Cardiac muscle cell (in vitro differentiated cells and primary cell): ENCODE results near the gene ZPR1. TPM values are rescaled to one million over a fixed set of nuclear protein-coding genes. Genes with fewer than 3 reads are reported as not detected.

ENCODE experiments used
- DNase-seq, 2 donors: peaks; one replicate each; pipeline versions ENCODE4 v3.0.0 to v3.0.0-alpha.2; 2010 to 2017; ENCODE audit warnings: low read depth in 1 of 2, low spot score in 1 of 2
- H3K27ac ChIP-seq: fragments of 200-600 bp; sonication (generic); 2 replicates; pipeline ENCODE4 v1.5.1; 2016
- H3K27me3 ChIP-seq: fragments of 200-600 bp; sonication (generic); 2 replicates; pipeline ENCODE4 v1.6.0; 2016; ENCODE audit warnings: control low read depth
- H3K36me3 ChIP-seq: fragments of 200-600 bp; sonication (generic); 2 replicates; pipeline ENCODE4 v1.5.1; 2016; ENCODE audit warnings: control low read depth
- H3K4me1 ChIP-seq: fragments of 200-600 bp; sonication (generic); 2 replicates; pipeline ENCODE4 v1.8.1; 2017; ENCODE audit warnings: low read depth, mild to moderate bottlenecking, mixed run types
- H3K4me3 ChIP-seq: fragments of 200-600 bp; sonication (generic); 2 replicates; pipeline ENCODE4 v1.5.1; 2016; ENCODE audit warnings: mild to moderate bottlenecking
- H3K9me3 ChIP-seq: fragments of 200-600 bp; sonication (generic); 2 replicates; pipeline ENCODE4 v1.5.1; 2017; ENCODE audit warnings: low read depth, mild to moderate bottlenecking, control low read depth
- CTCF ChIP-seq: IDR thresholded peaks from 2 replicates; pipeline ENCODE4 v1.5.1; 2012; ENCODE audit warnings: low read depth, mild to moderate bottlenecking, low read length
- polyA plus RNA-seq: library from polyadenylated mRNA; unstranded; fragments of >200 nt; fragmentation: Nextera tagmentation; extraction: Ambion mirVana; gene quantifications from 2 replicates; pipeline ENCODE4 v1.2.1, GENCODE V29; 2016
- total RNA-seq: library from RNA; depleted of rRNA; stranded (reverse); fragments of >200 nt; gene quantifications from 2 replicates; pipeline ENCODE4 v1.2.3, GENCODE V29; 2016

Gene ZPR1
- total and polyA plus RNA-seq, 2 experiments from 2014 or later = 21.4 to 43.9 TPM

- DNase-seq = no peak
- H3K27me3 ChIP-seq = no peaks in the 10 kb centered on the region
- no peak overlapping the region for H3K27ac ChIP-seq
- peaks cover 34% of the 10 kb centered on the region for H3K36me3 ChIP-seq
- H3K9me3 ChIP-seq = no peaks in the 10 kb centered on the region
- no peak for TF ChIP-seq CTCF
- H3K4me3 ChIP-seq = no peak overlapping the region
- H3K4me1 ChIP-seq = peaks cover 8% of the 10 kb centered on the region
Measured at GRCh38 chr11:116777056-116777455, 10.8 kb downstream of the ZPR1 start.

GRCh38 chr11:116776522-116776984, 11.3 kb downstream of the ZPR1 start:
- H3K36me3 ChIP-seq = peaks cover 32% of the 10 kb centered on the region

GRCh38 chr11:116775975-116776374, 11.8 kb downstream of the ZPR1 start:
- peaks cover 28% of the 10 kb centered on the region for H3K36me3 ChIP-seq
- peaks cover 16% of the 10 kb centered on the region for H3K4me1 ChIP-seq
- H3K27me3 ChIP-seq = no peaks in the 10 kb centered on the region
- H3K27ac ChIP-seq = no peak overlapping the region
- no peaks in the 10 kb centered on the region for H3K9me3 ChIP-seq
- no peak for TF ChIP-seq CTCF
- DNase-seq = no peak
- H3K4me3 ChIP-seq = no peak overlapping the region

More at GRCh38 chr11:116776522-116776984, 11.3 kb downstream of the ZPR1 start:
- DNase-seq = no peak
- H3K27me3 ChIP-seq = no peaks in the 10 kb centered on the region
- H3K4me1 ChIP-seq = peaks cover 12% of the 10 kb centered on the region
- TF ChIP-seq CTCF = no peak
- H3K9me3 ChIP-seq = no peaks in the 10 kb centered on the region
- H3K27ac ChIP-seq = no peak overlapping the region
- no peak overlapping the region for H3K4me3 ChIP-seq

GRCh38 chr11:116774661-116775060, 13.2 kb downstream of the ZPR1 start:
- Histone ChIP-seq H3K4me1 (peaks cover 19% of the 10 kb centered on the region), H3K27ac (no peak overlapping the region), H3K9me3 (no peaks in the 10 kb centered on the region), H3K27me3 (no peaks in the 10 kb centered on the region), H3K36me3 (peaks cover 27% of the 10 kb centered on the region), H3K4me3 (no peak overlapping the region)
- no peak for DNase-seq
- no peak for TF ChIP-seq CTCF

GRCh38 chr11:116773203-116774097, 14.4 kb downstream of the ZPR1 start:
- Histone ChIP-seq H3K27ac (peak overlapping the region; percentile 94), H3K27me3 (no peaks in the 10 kb centered on the region), H3K36me3 (peaks cover 20% of the 10 kb centered on the region), H3K4me3 (peak overlapping the region; percentile 70), H3K9me3 (no peaks in the 10 kb centered on the region), H3K4me1 (peaks cover 19% of the 10 kb centered on the region)
- no peak for DNase-seq
- TF ChIP-seq CTCF = no peak
